ENCODE results near the gene ZBED4. TPM values are rescaled to one million over a fixed set of nuclear protein-coding genes. Genes with fewer than 3 reads are reported as not detected.

ZBED4 gene
- total RNA-seq, 4 donors from 2014 or later, result 11.9 to 19.4 (median 18.2) TPM

DNA sequence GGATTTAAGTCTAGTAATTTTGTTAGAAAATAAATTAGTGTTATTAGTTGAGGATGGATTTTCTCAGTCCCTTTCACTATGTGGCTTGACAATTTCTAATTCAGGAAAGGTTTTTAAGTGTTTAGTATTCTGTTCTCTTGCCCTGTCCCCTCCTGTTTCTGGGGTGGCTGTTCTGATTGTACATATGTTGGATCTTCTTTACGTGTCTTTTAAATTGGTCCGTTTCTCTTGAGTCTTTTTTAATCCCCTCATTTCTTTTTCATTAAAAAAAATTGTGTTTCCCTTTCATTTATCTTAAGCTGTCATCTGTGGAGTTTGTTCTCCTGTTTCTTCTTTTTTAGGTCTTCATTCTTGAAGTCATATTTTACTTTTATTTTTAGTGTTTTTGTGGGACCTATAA is 12.5 kb downstream of the ZBED4 start:
- Histone ChIP-seq H3K9me3 (peaks cover 22% of the 10 kb centered on the region), H3K27ac (no peak overlapping the region), H3K4me1 (no peaks in the 10 kb centered on the region), H3K36me3 (peaks cover 6% of the 10 kb centered on the region), H3K27me3 (no peaks in the 10 kb centered on the region), H3K4me3 (no peak overlapping the region)
- 42% methylated on average over 2 of the region's 2 CpGs for WGBS
- TF ChIP-seq POLR2A (IDR thresholded peaks at IDR 0.05) (no peak), POLR2AphosphoS5 (IDR thresholded peaks at IDR 0.05) (no peak), EP300 (IDR thresholded peaks at IDR 0.05) (no peak)
- TF ChIP-seq, protein P1, sequence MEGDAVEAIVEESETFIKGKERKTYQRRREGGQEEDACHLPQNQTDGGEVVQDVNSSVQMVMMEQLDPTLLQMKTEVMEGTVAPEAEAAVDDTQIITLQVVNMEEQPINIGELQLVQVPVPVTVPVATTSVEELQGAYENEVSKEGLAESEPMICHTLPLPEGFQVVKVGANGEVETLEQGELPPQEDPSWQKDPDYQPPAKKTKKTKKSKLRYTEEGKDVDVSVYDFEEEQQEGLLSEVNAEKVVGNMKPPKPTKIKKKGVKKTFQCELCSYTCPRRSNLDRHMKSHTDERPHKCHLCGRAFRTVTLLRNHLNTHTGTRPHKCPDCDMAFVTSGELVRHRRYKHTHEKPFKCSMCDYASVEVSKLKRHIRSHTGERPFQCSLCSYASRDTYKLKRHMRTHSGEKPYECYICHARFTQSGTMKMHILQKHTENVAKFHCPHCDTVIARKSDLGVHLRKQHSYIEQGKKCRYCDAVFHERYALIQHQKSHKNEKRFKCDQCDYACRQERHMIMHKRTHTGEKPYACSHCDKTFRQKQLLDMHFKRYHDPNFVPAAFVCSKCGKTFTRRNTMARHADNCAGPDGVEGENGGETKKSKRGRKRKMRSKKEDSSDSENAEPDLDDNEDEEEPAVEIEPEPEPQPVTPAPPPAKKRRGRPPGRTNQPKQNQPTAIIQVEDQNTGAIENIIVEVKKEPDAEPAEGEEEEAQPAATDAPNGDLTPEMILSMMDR (IDR thresholded peaks at IDR 0.05), result no peak
- no peak for DNase-seq (ENCODE audit: low spot score in 2 of 2)

DNA sequence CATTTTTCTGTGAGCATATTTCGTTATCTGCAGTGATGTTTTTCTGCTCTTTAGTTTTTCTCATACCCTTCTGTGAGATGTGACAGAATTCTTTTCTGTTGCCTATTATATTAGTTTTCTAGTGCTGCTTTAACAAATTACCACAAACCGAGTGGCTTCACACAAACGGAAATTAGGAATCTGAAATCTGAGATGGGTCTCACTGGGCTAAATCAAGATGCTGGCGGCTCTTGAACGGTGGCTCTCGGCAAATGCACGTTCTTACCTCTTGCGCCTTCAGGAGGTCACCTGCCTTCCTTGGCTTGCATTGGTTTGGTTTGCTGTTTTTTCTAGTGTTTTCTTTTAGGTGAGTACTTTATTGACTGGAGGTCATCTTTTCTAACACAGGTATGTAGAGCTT is 13.0 kb downstream of the ZBED4 start:
- TF ChIP-seq, protein P1 (IDR thresholded peaks at IDR 0.05), result no peak
- no peak for TF ChIP-seq POLR2A (IDR thresholded peaks at IDR 0.05)
- TF ChIP-seq POLR2AphosphoS5 (IDR thresholded peaks at IDR 0.05), result no peak
- TF ChIP-seq EP300 (IDR thresholded peaks at IDR 0.05), result no peak
- Histone ChIP-seq H3K4me1 (no peaks in the 10 kb centered on the region), H3K36me3 (peaks cover 6% of the 10 kb centered on the region), H3K4me3 (no peak overlapping the region), H3K27ac (no peak overlapping the region), H3K27me3 (no peaks in the 10 kb centered on the region), H3K9me3 (peaks cover 22% of the 10 kb centered on the region)
- no peak for DNase-seq (ENCODE audit: low spot score in 2 of 2)
- WGBS, result 90% methylated on average over 8 of the region's 8 CpGs

DNA sequence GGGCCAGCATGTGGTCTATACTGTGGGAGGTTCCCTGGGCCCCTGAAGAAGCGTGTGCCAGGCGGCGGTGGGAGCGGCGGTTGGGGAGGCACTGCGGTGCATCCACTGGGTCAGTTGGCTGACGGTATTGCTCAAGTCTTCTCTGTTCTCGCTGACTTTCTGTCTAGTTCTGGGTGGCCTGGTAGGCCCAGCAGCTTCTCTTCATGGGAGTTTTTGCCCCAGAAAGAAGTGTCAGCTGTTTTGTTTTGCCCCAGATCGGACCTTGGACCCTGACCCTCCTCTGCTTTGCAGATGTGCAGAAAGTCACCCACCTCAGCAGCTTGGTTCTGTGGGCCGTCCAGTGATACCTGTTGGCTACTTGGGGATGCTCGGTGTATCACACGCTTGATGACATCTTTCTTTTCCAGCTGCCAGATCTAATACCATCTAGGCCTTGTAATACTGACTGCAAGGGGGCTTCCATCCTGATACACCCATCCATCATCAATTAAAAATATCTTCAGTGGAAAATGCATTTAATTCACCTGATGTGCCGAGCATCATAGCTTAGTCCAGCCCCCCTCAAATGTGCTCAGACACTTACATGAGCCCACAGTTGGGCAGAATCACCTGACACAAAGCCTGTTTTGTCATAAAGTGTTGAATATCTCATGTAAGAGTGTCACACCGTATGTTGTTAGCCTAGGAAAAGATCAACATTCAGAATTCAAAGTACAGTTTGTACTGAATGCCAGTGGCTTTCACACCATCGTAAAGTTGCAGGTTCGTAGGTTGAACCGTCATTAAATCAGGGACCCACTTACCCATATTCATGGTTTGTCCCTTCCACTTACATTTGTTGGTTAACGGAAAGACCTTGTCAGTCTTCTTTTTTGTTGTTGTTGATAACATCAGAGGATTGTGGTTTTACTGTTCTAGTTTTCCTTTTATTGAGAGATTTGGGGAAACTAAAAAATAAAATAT is 13.9 kb downstream of the ZBED4 start:
- TF ChIP-seq, protein P1 (IDR thresholded peaks at IDR 0.05), result no peak
- TF ChIP-seq POLR2AphosphoS5 (IDR thresholded peaks at IDR 0.05) (no peak), POLR2A (IDR thresholded peaks at IDR 0.05) (no peak), EP300 (IDR thresholded peaks at IDR 0.05) (no peak)
- WGBS, result 98% methylated on average over 18 of the region's 18 CpGs
- no peak for DNase-seq (ENCODE audit: low spot score in 2 of 2)
- Histone ChIP-seq H3K27me3 (no peaks in the 10 kb centered on the region), H3K4me1 (no peaks in the 10 kb centered on the region), H3K27ac (no peak overlapping the region), H3K4me3 (no peak overlapping the region), H3K36me3 (peaks cover 6% of the 10 kb centered on the region), H3K9me3 (peaks cover 22% of the 10 kb centered on the region)

DNA sequence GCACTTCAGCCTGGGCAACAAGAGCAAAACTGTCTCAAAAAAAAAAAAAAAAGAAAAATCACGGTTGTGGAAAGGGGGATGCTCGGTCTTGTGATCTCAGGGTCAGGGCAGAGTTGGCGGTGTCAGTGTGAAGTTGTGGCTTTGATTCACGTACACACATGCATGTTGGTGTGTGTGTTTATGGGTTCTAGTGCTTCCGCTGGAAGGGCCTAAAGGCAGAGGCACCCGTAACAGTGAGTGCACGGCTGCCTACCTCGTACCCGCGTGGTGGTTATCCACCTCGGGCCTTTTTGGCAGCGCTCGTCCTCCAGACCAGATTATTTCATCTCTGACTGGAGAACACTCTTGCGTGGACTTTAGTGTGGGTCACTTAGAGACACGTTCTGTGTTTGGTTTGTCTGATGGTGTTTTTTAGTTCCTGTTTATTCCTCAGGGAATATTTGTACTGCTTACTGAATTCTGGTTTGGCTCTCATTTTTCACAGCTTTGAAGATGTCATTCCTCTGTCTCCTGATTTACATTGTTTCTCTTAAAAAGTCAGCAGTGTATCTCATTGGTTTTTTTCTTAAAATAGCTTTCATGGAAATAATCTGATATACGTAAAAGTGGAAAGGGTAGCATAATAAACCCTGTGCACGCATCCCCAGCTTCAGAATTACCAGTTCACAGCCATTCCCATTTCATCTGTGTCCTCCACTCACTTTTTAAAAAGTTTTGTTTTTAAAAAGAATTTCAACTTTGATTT is 15.6 kb downstream of the ZBED4 start:
- TF ChIP-seq EP300 (IDR thresholded peaks at IDR 0.05), result no peak
- TF ChIP-seq POLR2A (IDR thresholded peaks at IDR 0.05), result no peak
- TF ChIP-seq, protein P1 (IDR thresholded peaks at IDR 0.05), result no peak
- no peak for TF ChIP-seq POLR2AphosphoS5 (IDR thresholded peaks at IDR 0.05)
- no peaks in the 10 kb centered on the region for H3K27me3 ChIP-seq
- no peak overlapping the region for H3K4me3 ChIP-seq
- DNase-seq (ENCODE audit: low spot score in 2 of 2), result no peak
- 87% methylated on average over 17 of the region's 17 CpGs for WGBS
- H3K9me3 ChIP-seq, result peaks cover 22% of the 10 kb centered on the region
- no peak overlapping the region for H3K27ac ChIP-seq
- H3K36me3 ChIP-seq, result peaks cover 6% of the 10 kb centered on the region
- H3K4me1 ChIP-seq, result no peaks in the 10 kb centered on the region
